ENCODE results near the gene PHOSPHO1.
"Not testable (repeated sequence)": the region's sequence is repeated elsewhere in the genome, so short reads cannot be mapped to it uniquely, and the experiment has no call there.

The PHOSPHO1 gene

GRCh38 chr17:49194297-49194607 lies 36.3 kb downstream of the PHOSPHO1 start:
- in situ Hi-C loops (cut with MboI; ENCODE audit: low sequenced_read_pairs) = no loop called here

DNA sequence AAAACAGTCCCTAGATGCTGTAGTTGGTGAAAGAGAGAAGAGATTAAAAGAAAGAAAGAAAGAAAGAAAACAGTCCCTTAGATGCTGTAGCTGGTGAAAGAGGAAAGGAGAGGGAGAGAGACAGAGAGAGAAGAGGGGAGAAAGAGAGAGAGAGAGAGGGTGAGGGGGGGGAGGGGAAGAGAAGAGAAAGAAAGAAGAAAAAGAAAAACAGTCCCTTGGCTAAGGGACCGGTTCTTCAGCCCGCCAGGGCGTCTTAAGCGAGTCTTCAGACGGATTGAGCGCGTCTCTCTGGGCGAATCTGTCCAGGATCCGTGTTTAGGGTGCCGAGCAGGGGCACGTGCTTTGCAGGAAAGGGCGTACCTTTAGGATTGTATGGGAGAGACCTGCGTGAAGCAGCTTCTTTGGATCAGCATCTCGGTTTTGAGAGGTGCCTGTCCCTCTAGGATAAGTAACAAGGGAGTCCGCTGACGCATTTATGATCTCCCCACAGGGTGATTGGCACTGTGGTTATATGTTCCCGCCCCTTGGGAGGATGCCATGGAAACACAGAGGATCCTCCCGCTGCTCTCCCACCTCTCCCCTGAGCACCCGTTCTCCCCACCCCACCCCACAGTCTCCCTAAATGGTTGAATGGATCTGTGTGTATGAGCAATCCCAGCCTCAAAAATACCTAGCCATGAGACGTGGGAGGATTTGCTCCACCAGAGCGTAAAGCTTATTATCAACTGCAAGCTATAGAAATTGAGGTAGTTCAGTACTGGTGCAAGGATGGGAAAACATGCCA lies 36.9 kb downstream of the PHOSPHO1 start:
- in situ Hi-C loops (cut with MboI; ENCODE audit: low sequenced_read_pairs) = no loop called here

GRCh38 chr17:49191917-49192741 lies 38.5 kb downstream of the PHOSPHO1 start:
- in situ Hi-C loops (cut with MboI; ENCODE audit: low sequenced_read_pairs) = no loop called here

- in situ Hi-C loops (cut with MboI; ENCODE audit: low sequenced_read_pairs) = no loop called here
These were observed 39.1 kb downstream of the PHOSPHO1 start for GRCh38 chr17:49191409-49191916.

- in situ Hi-C loops (cut with MboI; ENCODE audit: low sequenced_read_pairs) = no loop called here
These were observed 39.7 kb downstream of the PHOSPHO1 start for GRCh38 chr17:49190932-49191331.

- in situ Hi-C loops (cut with MboI; ENCODE audit: low sequenced_read_pairs) = no loop called here
These were observed 43.3 kb downstream of the PHOSPHO1 start for GRCh38 chr17:49187301-49187700.

DNA sequence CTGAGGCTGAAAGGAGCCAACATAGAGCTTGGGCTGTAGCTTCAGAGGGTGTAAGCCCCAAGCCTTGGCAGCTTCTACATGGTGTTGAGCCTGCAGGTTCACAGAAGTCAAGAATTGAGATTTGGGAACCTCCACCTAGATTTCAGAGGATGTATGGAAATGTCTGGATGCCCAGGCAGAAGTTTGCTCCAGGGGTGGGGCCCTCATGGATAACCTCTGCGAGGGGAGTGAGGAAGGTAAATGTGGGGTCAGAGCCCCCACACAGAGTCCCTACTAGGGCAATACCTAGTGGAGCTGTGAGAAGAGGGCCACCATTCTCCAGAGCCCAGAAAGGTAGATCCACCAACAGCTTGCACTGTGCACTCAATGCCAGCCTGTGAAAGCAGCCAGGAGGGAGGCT lies 45.2 kb downstream of the PHOSPHO1 start:
- in situ Hi-C loops (cut with MboI; ENCODE audit: low sequenced_read_pairs) = not testable (repeated sequence)

DNA sequence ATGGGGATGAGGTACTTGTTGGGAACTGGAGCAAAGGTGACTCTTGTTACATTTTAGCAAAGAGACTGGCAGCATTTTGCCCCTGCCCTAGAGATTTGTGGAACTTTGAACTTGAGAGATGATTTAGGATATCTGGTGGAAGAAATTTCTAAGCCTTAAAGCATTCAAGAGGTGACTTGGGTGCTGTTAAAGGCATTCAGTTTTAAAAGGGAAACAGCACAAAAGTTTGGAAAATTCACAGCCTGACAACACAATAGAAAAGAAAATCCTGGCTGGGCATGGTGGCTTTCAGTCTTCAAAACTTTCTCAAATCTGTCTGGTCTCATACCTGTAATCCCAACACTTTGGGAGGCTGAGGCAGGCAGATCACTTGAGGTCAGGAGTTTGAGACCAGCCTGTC lies 46.1 kb downstream of the PHOSPHO1 start:
- in situ Hi-C loops (cut with MboI; ENCODE audit: low sequenced_read_pairs) = not testable (repeated sequence)

GRCh38 chr17:49183801-49184200 lies 46.8 kb downstream of the PHOSPHO1 start:
- in situ Hi-C loops (cut with MboI; ENCODE audit: low sequenced_read_pairs) = no loop called here

- in situ Hi-C loops (cut with MboI; ENCODE audit: low sequenced_read_pairs) = no loop called here
These were observed 47.2 kb downstream of the PHOSPHO1 start for GRCh38 chr17:49183341-49183740.

GRCh38 chr17:49180998-49181635 lies 49.5 kb downstream of the PHOSPHO1 start:
- in situ Hi-C loops (cut with MboI; ENCODE audit: low sequenced_read_pairs) = no loop called here

GRCh38 chr17:49180303-49180702 lies 50.3 kb downstream of the PHOSPHO1 start:
- in situ Hi-C loops (cut with MboI; ENCODE audit: low sequenced_read_pairs) = no loop called here

DNA sequence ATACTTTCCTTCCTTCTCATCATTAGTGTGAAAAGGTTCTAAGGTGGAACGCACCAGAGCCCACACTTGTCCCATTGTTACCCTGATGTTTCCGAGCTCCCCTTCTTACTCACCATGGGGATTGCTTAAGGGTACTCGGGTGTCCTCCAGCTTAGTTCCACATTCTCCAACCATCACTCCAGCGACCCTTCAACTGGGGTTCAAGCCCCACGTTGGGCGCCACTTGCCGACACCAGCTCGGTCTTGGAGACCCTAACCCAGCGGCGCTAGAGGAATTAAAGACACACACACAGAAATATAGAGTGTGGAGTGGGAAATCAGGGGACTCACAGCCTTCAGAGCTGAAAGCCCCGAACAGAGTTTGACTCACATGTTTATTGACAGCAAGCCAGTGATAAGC lies 54.6 kb downstream of the PHOSPHO1 start:
- in situ Hi-C loops (cut with MboI; ENCODE audit: low sequenced_read_pairs) = loop anchor here (10.0 kb wide), 1 partner anchor 49 kb away; no protein-coding TSS in a partner anchor
